HepG2 (cell line): ENCODE data around the gene TBCB. TPM values are rescaled to one million over a fixed set of nuclear protein-coding genes. Genes with fewer than 3 reads are reported as not detected.

Experiments
- ARNT2 ChIP-seq: sonication (generic); formaldehyde crosslinking; IDR thresholded peaks from 2 replicates; pipeline ENCODE4 v1.8.0; 2022; ENCODE audit warnings: mild to moderate bottlenecking, low read depth, missing genetic modification reagents, moderate library complexity
- HMG20B ChIP-seq: conservative IDR thresholded peaks from 2 replicates; pipeline ENCODE4 v1.6.1; 2016; ENCODE audit warnings: missing genetic modification reagents, missing compliant biosample characterization
- KAT8 ChIP-seq: IDR thresholded peaks from 2 replicates; pipeline ENCODE4 v1.6.1; 2016; ENCODE audit warnings: missing genetic modification reagents, missing compliant biosample characterization
- NRL ChIP-seq: sonication (generic); formaldehyde crosslinking; IDR thresholded peaks from 2 replicates; pipeline ENCODE4 v1.5.0; 2020; ENCODE audit warnings: missing genetic modification reagents, mild to moderate bottlenecking, moderate library complexity, borderline replicate concordance
- TCF12 ChIP-seq, 2 experiments: fragments of 450-650 bp in 1 of 2; sonication (generic) in 1 of 2; formaldehyde crosslinking in 1 of 2; IDR thresholded peaks; 2 replicates each; pipeline versions ENCODE4 v1.6.1 to v1.8.0; 2017 to 2022; ENCODE audit warnings: antibody characterized with exemption in 1 of 2, mild to moderate bottlenecking in 1 of 2, missing genetic modification reagents in 1 of 2, moderate library complexity in 1 of 2
- YY1 ChIP-seq: IDR thresholded peaks from 2 replicates; pipeline ENCODE4 v1.6.1; 2011; ENCODE audit warnings: low read length, low read depth, moderate library complexity, mild to moderate bottlenecking; ENCODE audit not compliant: insufficient read depth, insufficient replicate concordance
- ZKSCAN5 ChIP-seq: sonication (generic); formaldehyde crosslinking; IDR thresholded peaks from 2 replicates; pipeline ENCODE4 v1.5.1; 2020; ENCODE audit warnings: mild to moderate bottlenecking, missing genetic modification reagents
- ZNF136 ChIP-seq: sonication (generic); formaldehyde crosslinking; IDR thresholded peaks from 2 replicates; pipeline ENCODE4 v1.8.1; 2022; ENCODE audit warnings: low read depth, mild to moderate bottlenecking, moderate library complexity, missing genetic modification reagents
- ZNF354B ChIP-seq: sonication (generic); formaldehyde crosslinking; IDR thresholded peaks from 2 replicates; pipeline ENCODE4 v1.8.0; 2022; ENCODE audit warnings: mild to moderate bottlenecking, missing genetic modification reagents
- ZNF563 ChIP-seq: sonication (generic); formaldehyde crosslinking; IDR thresholded peaks from 2 replicates; pipeline ENCODE4 v1.8.0; 2022; ENCODE audit warnings: mild to moderate bottlenecking, moderate library complexity, missing genetic modification reagents
- ZNF7 ChIP-seq: IDR thresholded peaks from 2 replicates; pipeline ENCODE4 v1.6.1; 2016; ENCODE audit warnings: missing biosample characterization, missing genetic modification reagents
- ZNF713 ChIP-seq: sonication (generic); formaldehyde crosslinking; IDR thresholded peaks from 2 replicates; pipeline ENCODE4 v1.4.0; 2020; ENCODE audit warnings: mild to moderate bottlenecking, missing genetic modification reagents
- polyA plus RNA-seq, 8 experiments: library from polyadenylated mRNA; depleted of rRNA in 3 of 8; stranded (reverse) in 7 of 8; unstranded in 1 of 8; fragments of >200 nt; fragmentation: Illumina TruSeq in 4 of 8; extraction: Trizol in 4 of 8; gene quantifications; 2 replicates each; pipeline versions ENCODE4 v1.2.1 to v1.2.3, GENCODE V29; 2011 to 2016; ENCODE audit warnings: low read depth in 4 of 8, missing spikeins in 1 of 8, mixed read lengths in 1 of 8; ENCODE audit not compliant: insufficient read depth in 1 of 8
- total RNA-seq, 5 experiments: library from RNA; depleted of rRNA; stranded (reverse); fragments of >200 nt; fragmentation: Illumina TruSeq; extraction: Trizol; gene quantifications; 2 replicates each; pipeline ENCODE4 v1.2.3, GENCODE V29; 2016; ENCODE audit warnings: low read depth in 1 of 5
- TF ChIP-seq, protein P1 (sequence below): sonication (generic); formaldehyde crosslinking; IDR thresholded peaks from 2 replicates; pipeline ENCODE4; 2020; ENCODE audit warnings: missing genetic modification reagents, mild to moderate bottlenecking, borderline replicate concordance
- TF ChIP-seq, protein P2 (sequence below): sonication (generic); formaldehyde crosslinking; IDR thresholded peaks from 2 replicates; pipeline ENCODE4 v1.4.0; 2020; ENCODE audit warnings: missing genetic modification reagents
- TF ChIP-seq, protein P3 (sequence below): sonication (generic); IDR thresholded peaks from 2 replicates; pipeline ENCODE4 v1.6.1; 2016; ENCODE audit warnings: low read depth, borderline replicate concordance
- TF ChIP-seq, protein P4 (sequence below): IDR thresholded peaks from 2 replicates; pipeline ENCODE4 v1.6.1; 2016; ENCODE audit warnings: low read depth, control low read depth

Gene TBCB
- total and polyA plus RNA-seq, 2 of the 13 experiments (the other 11 are each of a cell fraction or from before 2014, with no cell fraction given): 271 to 276 TPM

DNA sequence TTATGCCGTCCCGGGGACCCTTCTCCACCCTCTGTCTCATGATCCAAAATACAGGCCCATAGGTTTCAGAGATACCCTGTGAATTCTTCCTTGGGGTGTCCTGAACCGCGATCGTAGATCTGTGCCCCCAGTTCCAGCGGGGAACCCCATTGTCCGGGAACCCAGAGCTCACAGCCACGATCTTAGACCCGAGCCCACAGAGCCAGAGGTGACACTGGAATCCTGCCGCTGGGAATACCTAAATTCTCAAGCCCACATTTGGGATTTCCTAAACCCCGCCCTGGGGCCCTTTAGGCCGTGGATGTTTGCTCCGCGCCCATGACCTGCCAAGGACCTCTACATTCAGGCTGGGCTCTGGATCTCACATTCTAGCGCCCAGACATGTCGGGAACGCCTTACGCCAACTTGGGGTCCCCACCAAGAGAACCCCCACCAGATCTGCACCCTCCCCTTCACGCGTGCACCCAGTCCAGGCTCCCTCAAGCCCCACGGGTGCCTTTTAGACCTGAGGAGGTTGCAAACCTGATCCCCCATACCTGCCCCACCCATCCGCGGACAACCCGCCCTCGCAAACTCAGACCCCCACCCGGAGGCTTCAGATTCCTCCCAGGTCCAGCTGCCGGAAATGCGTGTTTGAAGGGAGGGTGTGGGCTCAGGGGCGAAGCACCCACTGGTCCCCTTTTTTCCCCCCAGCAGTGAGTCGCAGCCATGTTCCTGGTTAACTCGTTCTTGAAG is 25.2 kb downstream of the TBCB start (continued):
- TF ChIP-seq NRL: peak; percentile 12; the same call in 1 of the 2 replicates
- TF ChIP-seq, protein P1, sequence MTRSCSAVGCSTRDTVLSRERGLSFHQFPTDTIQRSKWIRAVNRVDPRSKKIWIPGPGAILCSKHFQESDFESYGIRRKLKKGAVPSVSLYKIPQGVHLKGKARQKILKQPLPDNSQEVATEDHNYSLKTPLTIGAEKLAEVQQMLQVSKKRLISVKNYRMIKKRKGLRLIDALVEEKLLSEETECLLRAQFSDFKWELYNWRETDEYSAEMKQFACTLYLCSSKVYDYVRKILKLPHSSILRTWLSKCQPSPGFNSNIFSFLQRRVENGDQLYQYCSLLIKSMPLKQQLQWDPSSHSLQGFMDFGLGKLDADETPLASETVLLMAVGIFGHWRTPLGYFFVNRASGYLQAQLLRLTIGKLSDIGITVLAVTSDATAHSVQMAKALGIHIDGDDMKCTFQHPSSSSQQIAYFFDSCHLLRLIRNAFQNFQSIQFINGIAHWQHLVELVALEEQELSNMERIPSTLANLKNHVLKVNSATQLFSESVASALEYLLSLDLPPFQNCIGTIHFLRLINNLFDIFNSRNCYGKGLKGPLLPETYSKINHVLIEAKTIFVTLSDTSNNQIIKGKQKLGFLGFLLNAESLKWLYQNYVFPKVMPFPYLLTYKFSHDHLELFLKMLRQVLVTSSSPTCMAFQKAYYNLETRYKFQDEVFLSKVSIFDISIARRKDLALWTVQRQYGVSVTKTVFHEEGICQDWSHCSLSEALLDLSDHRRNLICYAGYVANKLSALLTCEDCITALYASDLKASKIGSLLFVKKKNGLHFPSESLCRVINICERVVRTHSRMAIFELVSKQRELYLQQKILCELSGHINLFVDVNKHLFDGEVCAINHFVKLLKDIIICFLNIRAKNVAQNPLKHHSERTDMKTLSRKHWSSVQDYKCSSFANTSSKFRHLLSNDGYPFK (CRISPR knock-in tag): no peak
- no peak for TF ChIP-seq ZKSCAN5 (CRISPR knock-in tag)
- peak; percentile 59 for TF ChIP-seq YY1
- TF ChIP-seq, protein P2, sequence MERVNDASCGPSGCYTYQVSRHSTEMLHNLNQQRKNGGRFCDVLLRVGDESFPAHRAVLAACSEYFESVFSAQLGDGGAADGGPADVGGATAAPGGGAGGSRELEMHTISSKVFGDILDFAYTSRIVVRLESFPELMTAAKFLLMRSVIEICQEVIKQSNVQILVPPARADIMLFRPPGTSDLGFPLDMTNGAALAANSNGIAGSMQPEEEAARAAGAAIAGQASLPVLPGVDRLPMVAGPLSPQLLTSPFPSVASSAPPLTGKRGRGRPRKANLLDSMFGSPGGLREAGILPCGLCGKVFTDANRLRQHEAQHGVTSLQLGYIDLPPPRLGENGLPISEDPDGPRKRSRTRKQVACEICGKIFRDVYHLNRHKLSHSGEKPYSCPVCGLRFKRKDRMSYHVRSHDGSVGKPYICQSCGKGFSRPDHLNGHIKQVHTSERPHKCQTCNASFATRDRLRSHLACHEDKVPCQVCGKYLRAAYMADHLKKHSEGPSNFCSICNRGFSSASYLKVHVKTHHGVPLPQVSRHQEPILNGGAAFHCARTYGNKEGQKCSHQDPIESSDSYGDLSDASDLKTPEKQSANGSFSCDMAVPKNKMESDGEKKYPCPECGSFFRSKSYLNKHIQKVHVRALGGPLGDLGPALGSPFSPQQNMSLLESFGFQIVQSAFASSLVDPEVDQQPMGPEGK (CRISPR knock-in tag): peak; percentile 66; the same call in 1 of the 2 replicates
- TF ChIP-seq, protein P3, sequence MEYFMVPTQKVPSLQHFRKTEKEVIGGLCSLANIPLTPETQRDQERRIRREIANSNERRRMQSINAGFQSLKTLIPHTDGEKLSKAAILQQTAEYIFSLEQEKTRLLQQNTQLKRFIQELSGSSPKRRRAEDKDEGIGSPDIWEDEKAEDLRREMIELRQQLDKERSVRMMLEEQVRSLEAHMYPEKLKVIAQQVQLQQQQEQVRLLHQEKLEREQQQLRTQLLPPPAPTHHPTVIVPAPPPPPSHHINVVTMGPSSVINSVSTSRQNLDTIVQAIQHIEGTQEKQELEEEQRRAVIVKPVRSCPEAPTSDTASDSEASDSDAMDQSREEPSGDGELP: peak; percentile 90
- TF ChIP-seq ZNF136 (CRISPR knock-in tag): no peak
- no peak for TF ChIP-seq KAT8 (CRISPR knock-in tag)
- no peak for TF ChIP-seq ZNF354B (CRISPR knock-in tag)
- 0 out of 2 replicates have a peak, but pooled peaks have one; percentile 4 for TF ChIP-seq ARNT2 (CRISPR knock-in tag)
- 0 out of 2 replicates have a peak, but pooled peaks have one; percentile 15 for TF ChIP-seq ZNF563 (CRISPR knock-in tag)
- no peak for TF ChIP-seq TCF12 (IDR thresholded peaks at IDR 0.05)
- TF ChIP-seq TCF12 (CRISPR knock-in tag; IDR thresholded peaks at IDR 0.05): peak; percentile 12; the same call in 1 of the 2 replicates
- TF ChIP-seq, protein P4, sequence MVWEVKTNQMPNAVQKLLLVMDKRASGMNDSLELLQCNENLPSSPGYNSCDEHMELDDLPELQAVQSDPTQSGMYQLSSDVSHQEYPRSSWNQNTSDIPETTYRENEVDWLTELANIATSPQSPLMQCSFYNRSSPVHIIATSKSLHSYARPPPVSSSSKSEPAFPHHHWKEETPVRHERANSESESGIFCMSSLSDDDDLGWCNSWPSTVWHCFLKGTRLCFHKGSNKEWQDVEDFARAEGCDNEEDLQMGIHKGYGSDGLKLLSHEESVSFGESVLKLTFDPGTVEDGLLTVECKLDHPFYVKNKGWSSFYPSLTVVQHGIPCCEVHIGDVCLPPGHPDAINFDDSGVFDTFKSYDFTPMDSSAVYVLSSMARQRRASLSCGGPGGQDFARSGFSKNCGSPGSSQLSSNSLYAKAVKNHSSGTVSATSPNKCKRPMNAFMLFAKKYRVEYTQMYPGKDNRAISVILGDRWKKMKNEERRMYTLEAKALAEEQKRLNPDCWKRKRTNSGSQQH (CRISPR knock-in tag): peak; percentile 14; the same call in 1 of the 2 replicates
- no peak for TF ChIP-seq HMG20B (CRISPR knock-in tag)
- TF ChIP-seq ZNF7 (CRISPR knock-in tag): no peak
- TF ChIP-seq ZNF713 (CRISPR knock-in tag): no peak
- TF ChIP-seq, all 625 proteins: peak for 37
